ENCODE data around the gene STYXL1.
A peak's percentile ranks its signal among the peaks of the same experiment; 100 is the strongest.
"Not testable (repeated sequence)": the region's sequence is repeated elsewhere in the genome, so short reads cannot be mapped to it uniquely, and the experiment has no call there.

The STYXL1 gene

GRCh38 chr7:76047811-76048667, at the start of gene STYXL1, which contains the start of gene MDH2:
Gene STYXL1, minus strand, starts transcription at chr7:76048000. Its CDS starts 17,477 bp downstream, at chr7:76030523.
Gene MDH2, plus strand, starts transcription at chr7:76048106. Its CDS starts 55 bp downstream, at chr7:76048161.
- peak; percentile 89 for DNase-seq

GRCh38 chr7:76095908-76096307, 48.1 kb upstream of the STYXL1 start:
- DNase-seq = no peak

- DNase-seq = not testable (repeated sequence)
These were observed 46.5 kb upstream of the STYXL1 start for GRCh38 chr7:76094326-76094725.

- not testable (repeated sequence) for DNase-seq
These were observed 45.7 kb upstream of the STYXL1 start for GRCh38 chr7:76093531-76093930.

- no peak for DNase-seq
These were observed 43.7 kb upstream of the STYXL1 start for GRCh38 chr7:76091506-76091905.

- DNase-seq = no peak
These were observed 42.2 kb upstream of the STYXL1 start for GRCh38 chr7:76089865-76090475.

- peak; percentile 59 for DNase-seq
These were observed 39.6 kb upstream of the STYXL1 start for GRCh38 chr7:76087362-76087791.

GRCh38 chr7:76086070-76086469, 38.3 kb upstream of the STYXL1 start:
- DNase-seq = no peak

GRCh38 chr7:76084115-76084514, 36.3 kb upstream of the STYXL1 start:
- not testable (repeated sequence) for DNase-seq

GRCh38 chr7:76080204-76080603, 32.4 kb upstream of the STYXL1 start:
- no peak for DNase-seq

- DNase-seq = no peak
These were observed 29.6 kb upstream of the STYXL1 start for GRCh38 chr7:76077435-76077834.

- no peak for DNase-seq
These were observed 29.2 kb upstream of the STYXL1 start for GRCh38 chr7:76076995-76077394.

GRCh38 chr7:76074972-76075370, 27.2 kb upstream of the STYXL1 start:
- no peak for DNase-seq

- no peak for DNase-seq
These were observed 26.6 kb upstream of the STYXL1 start for GRCh38 chr7:76074306-76074971.

GRCh38 chr7:76073335-76073990, 25.7 kb upstream of the STYXL1 start:
- no peak for DNase-seq

GRCh38 chr7:76072243-76073148, 24.7 kb upstream of the STYXL1 start:
- no peak for DNase-seq

- no peak for DNase-seq
These were observed 23.8 kb upstream of the STYXL1 start for GRCh38 chr7:76071316-76072242.

- peak; percentile 75 for DNase-seq
These were observed 21.4 kb upstream of the STYXL1 start for GRCh38 chr7:76069238-76069638.

- no peak for DNase-seq
These were observed 19.1 kb upstream of the STYXL1 start for GRCh38 chr7:76066716-76067503.
